IPS-11a (cell line): ENCODE measurements around the gene TAAR1.

ENCODE experiments used
- H3K4me3 ChIP-seq: one replicate; pipeline ENCODE4 v1.5.1; 2013; ENCODE audit warnings: low read depth, low read length, control low read depth

Gene TAAR1

DNA sequence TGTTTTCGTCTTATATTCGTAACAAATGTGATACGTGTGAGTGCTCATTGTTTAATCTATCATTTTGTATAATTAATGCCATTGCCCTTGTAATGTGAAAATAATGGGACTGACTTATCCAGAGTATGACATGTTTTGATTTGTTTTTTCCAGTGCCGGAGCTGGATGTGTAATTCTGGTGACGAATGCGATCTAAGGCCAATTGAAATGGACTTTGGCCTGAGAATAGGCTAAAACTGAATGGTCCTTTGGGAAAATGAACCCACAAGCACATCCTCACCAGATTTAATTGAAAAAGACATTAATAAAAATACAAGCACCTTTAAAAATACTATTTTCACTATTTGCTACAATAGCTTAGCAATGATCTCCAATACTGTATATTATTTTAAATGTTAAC lies 62.8 kb downstream of the TAAR1 start:
- H3K4me3 ChIP-seq = no peak overlapping the region
